CD4-positive, alpha-beta T cell (primary cell): ENCODE measurements around the gene ELAVL1. TPM values are rescaled to one million over a fixed set of nuclear protein-coding genes. Genes with fewer than 3 reads are reported as not detected.

ENCODE experiments used
- ATAC-seq: fragments of 200-7000 bp; cut with Tn5 transposase; one replicate; pipeline ENCODE4 v1.10.0; 2022; ENCODE audit warnings: mild to moderate bottlenecking; ENCODE audit not compliant: poor library complexity
- CTCF ChIA-PET: fragments of 350-600 bp; sonication (Branson Sonifier 250); formaldehyde crosslinking; loops from one replicate; lab custom pipeline; 2021; ENCODE audit warnings: antibody characterized with exemption, inconsistent platforms; lab: Charles Lee
- POLR2A ChIA-PET: fragments of 350-600 bp; sonication (Branson Sonifier 250); formaldehyde crosslinking; loops from one replicate; lab custom pipeline; 2021; ENCODE audit warnings: antibody characterized with exemption, inconsistent platforms; lab: Charles Lee
- DNase-seq, 14 experiments: peaks; one replicate each; pipeline ENCODE4 v3.0.0-alpha.2; 2013 to 2020; ENCODE audit warnings: mixed read lengths in 2 of 14
- H3K27ac ChIP-seq, 2 donors: one replicate each; pipeline versions ENCODE4 v1.5.1 to v1.7.0; 2013; ENCODE audit warnings: low read length in 2 of 2, low read depth in 1 of 2, mild to moderate bottlenecking in 1 of 2
- H3K27me3 ChIP-seq, 2 experiments: 1 replicate in 1 of 2; 2 replicates in 1 of 2; pipeline versions ENCODE4 v1.6.1 to v1.7.0; 2013; ENCODE audit warnings: low read length in 2 of 2, control low read depth in 1 of 2, mild to moderate bottlenecking in 1 of 2, moderate library complexity in 1 of 2; ENCODE audit not compliant: insufficient read depth in 2 of 2, control insufficient read depth in 1 of 2
- H3K36me3 ChIP-seq: one replicate; pipeline ENCODE4 v1.6.1; 2013; ENCODE audit warnings: low read length, control low read depth; ENCODE audit not compliant: insufficient read depth
- H3K4me1 ChIP-seq: one replicate; pipeline ENCODE4 v1.6.1; 2013; ENCODE audit warnings: low read length, control low read depth; ENCODE audit not compliant: insufficient read depth
- H3K4me3 ChIP-seq: one replicate; pipeline ENCODE4 v1.5.1; 2013; ENCODE audit warnings: mild to moderate bottlenecking, low read length, moderate library complexity
- H3K9me3 ChIP-seq, 2 experiments: 1 replicate in 1 of 2; 2 replicates in 1 of 2; pipeline versions ENCODE4 v1.6.1 to v1.7.0; 2013; ENCODE audit warnings: low read length in 2 of 2, mild to moderate bottlenecking in 2 of 2, control low read depth in 1 of 2, moderate library complexity in 1 of 2; ENCODE audit not compliant: control insufficient read depth in 1 of 2, insufficient read depth in 1 of 2
- H3K27ac Mint-ChIP-seq: one replicate; pipeline ENCODE4 v1.8.0; 2020; ENCODE audit warnings: mixed read lengths
- H3K27me3 Mint-ChIP-seq: one replicate; pipeline ENCODE4 v1.8.0; 2021; ENCODE audit warnings: mixed read lengths
- H3K36me3 Mint-ChIP-seq: one replicate; pipeline ENCODE4 v1.8.0; 2021; ENCODE audit warnings: low read depth, mixed read lengths
- H3K4me1 Mint-ChIP-seq: one replicate; pipeline ENCODE4 v1.8.0; 2021; ENCODE audit warnings: low read depth, mixed read lengths
- H3K4me3 Mint-ChIP-seq: one replicate; pipeline ENCODE4 v1.8.0; 2020; ENCODE audit warnings: mild to moderate bottlenecking, mixed read lengths
- H3K9me3 Mint-ChIP-seq: one replicate; pipeline ENCODE4 v1.8.0; 2020; ENCODE audit warnings: mixed read lengths
- intact Hi-C, 2 experiments: fragments of 100-400 bp; cut with DNase I in 1 of 2; cut with micrococcal nuclease in 1 of 2; formaldehyde crosslinking; loops; one replicate each; pipeline versions ENCODE4 v1.15.1 to v1.9.0; 2023 to 2025; cut with DNase I, micrococcal nuclease
- total RNA-seq, 174 experiments: library from RNA in 2 of 174; stranded (reverse) in 2 of 174; gene quantifications; one replicate each; pipeline ENCODE4 v1.2.3 and lab custom pipeline; 2021 to 2026
- TF ChIP-seq, protein P1 (sequence below): fragments of 200-600 bp; IDR thresholded peaks from one replicate; pipeline ENCODE4 v1.8.0; 2022; ENCODE audit warnings: antibody characterized with exemption, mild to moderate bottlenecking

ELAVL1 gene
- total RNA-seq, 2 experiments from 2014 or later = 17.1 to 20.8 TPM

DNA sequence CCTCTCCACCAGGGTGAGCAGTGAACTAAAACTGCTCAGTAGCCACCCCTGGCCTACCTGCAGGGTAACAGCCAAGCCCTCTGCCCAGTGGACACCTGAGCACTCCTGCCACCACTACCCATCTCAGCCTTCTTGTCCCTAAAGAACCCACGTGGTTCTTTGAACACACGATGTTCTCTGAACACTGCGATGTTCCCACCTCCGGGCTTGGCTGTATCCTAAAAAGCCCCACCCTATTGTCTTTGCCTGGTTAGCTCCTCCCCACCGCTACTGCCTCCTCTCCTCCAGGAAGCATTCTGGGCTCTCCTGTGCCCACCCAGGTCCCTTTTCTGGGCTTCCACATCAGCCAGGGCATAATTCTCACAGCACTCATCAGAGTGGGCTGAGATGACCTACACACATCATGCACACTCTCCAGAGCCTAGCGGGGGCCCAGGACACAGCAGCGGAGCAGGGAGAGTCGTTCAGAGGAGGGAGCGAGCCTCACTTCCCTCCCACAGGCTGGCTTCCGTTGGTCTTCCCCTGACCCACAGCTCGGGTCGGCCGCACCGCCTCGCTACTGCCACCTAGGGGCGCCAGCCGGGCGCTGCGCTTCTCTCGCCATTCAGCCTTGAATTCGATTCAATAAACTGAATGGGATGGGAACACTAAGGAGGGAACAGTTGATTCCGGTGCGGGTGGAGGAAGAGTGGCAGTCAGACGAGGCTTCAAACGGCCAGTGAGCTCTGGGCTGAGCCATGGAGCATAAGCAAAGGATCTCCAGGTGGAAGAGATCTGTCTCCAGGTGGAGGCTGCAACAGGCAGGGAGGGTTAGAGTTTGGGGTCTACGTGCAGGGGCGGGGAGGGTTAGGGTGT, 3.2 kb downstream of the ELAVL1 start:
- Histone ChIP-seq H3K27me3 (no peaks in the 10 kb centered on the region), H3K4me3 (peak overlapping the region; percentile 37), H3K4me1 (peaks cover 66% of the 10 kb centered on the region), H3K36me3 (peaks cover 4% of the 10 kb centered on the region), H3K9me3 (no peaks in the 10 kb centered on the region), H3K27ac (peak overlapping the region in 1 of 2 donors; percentile 13)
- ATAC-seq = peak; percentile 28
- Mint-ChIP-seq H3K4me1 (peaks cover 62% of the 10 kb centered on the region), H3K27ac (peak overlapping the region; percentile 60), H3K9me3 (no peaks in the 10 kb centered on the region), H3K4me3 (peak overlapping the region; percentile 90), H3K27me3 (no peaks in the 10 kb centered on the region), H3K36me3 (peaks cover 13% of the 10 kb centered on the region)
- TF ChIP-seq, protein P1, sequence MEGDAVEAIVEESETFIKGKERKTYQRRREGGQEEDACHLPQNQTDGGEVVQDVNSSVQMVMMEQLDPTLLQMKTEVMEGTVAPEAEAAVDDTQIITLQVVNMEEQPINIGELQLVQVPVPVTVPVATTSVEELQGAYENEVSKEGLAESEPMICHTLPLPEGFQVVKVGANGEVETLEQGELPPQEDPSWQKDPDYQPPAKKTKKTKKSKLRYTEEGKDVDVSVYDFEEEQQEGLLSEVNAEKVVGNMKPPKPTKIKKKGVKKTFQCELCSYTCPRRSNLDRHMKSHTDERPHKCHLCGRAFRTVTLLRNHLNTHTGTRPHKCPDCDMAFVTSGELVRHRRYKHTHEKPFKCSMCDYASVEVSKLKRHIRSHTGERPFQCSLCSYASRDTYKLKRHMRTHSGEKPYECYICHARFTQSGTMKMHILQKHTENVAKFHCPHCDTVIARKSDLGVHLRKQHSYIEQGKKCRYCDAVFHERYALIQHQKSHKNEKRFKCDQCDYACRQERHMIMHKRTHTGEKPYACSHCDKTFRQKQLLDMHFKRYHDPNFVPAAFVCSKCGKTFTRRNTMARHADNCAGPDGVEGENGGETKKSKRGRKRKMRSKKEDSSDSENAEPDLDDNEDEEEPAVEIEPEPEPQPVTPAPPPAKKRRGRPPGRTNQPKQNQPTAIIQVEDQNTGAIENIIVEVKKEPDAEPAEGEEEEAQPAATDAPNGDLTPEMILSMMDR = peak; percentile 99
- intact Hi-C loops = loop anchor here (1.0 to 10.0 kb wide), 4 partner anchors 57 to 323 kb away; partner anchors contain the start of genes NDUFA7 (in 1 of the 2), RPS28 (in 1 of the 2) and TIMM44 (in 1 of the 2)
- DNase-seq = peak; percentile 37 to 83 (median 63)
- ChIA-PET POLR2A (interaction anchor here (2.6 kb wide), 1 partner anchor 58 kb away, joined by 9 read pairs; the partner anchor contains the start of gene TIMM44), CTCF (interaction anchor here (0.6 to 2.8 kb wide), 12 partner anchors 10 to 133 kb away, joined by 3 to 23 read pairs (median 4); partner anchors contain the start of genes SNAPC2 and TIMM44)

DNA sequence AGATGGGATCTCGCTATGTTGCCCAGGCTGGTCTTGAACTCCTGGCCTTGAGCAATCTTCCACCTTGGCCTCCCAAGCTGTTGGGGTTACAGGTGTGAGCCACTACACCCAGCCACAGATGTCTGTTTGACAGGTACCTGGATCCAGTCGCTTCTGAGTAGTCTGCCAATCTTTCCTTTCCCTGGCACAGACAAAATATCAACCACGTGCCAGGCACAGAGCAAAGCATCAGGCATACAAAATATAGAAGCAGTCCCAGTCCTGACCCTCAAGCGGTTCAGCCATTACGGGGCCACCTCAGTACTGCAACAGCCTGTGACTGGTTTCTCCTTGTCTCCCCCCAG, 3.8 kb downstream of the ELAVL1 start:
- ChIA-PET POLR2A (interaction anchor here (2.6 kb wide), 1 partner anchor 58 kb away, joined by 9 read pairs; the partner anchor contains the start of gene TIMM44), CTCF (interaction anchor here (0.9 to 2.8 kb wide), 5 partner anchors 12 to 85 kb away, joined by 3 to 23 read pairs (median 6); partner anchors contain the start of gene TIMM44)
- no peak for DNase-seq
- H3K27ac Mint-ChIP-seq = peak overlapping the region; percentile 60
- H3K27ac ChIP-seq = peak overlapping the region in 1 of 2 donors; percentile 13
- H3K36me3 ChIP-seq = peaks cover 4% of the 10 kb centered on the region
- intact Hi-C loops = loop anchor here (10.0 kb wide), 2 partner anchors 57 to 323 kb away; partner anchors contain the start of genes NDUFA7 (in 1 of the 2), RPS28 (in 1 of the 2) and TIMM44 (in 1 of the 2)
- peaks cover 13% of the 10 kb centered on the region for H3K36me3 Mint-ChIP-seq
- no peaks in the 10 kb centered on the region for H3K27me3 ChIP-seq
- no peaks in the 10 kb centered on the region for H3K27me3 Mint-ChIP-seq
- ATAC-seq = no peak
- H3K4me3 Mint-ChIP-seq = peak overlapping the region; percentile 90
- H3K9me3 ChIP-seq = no peaks in the 10 kb centered on the region
- peaks cover 68% of the 10 kb centered on the region for H3K4me1 Mint-ChIP-seq
- peaks cover 66% of the 10 kb centered on the region for H3K4me1 ChIP-seq
- TF ChIP-seq, protein P1 = no peak
- H3K4me3 ChIP-seq = no peak overlapping the region
- no peaks in the 10 kb centered on the region for H3K9me3 Mint-ChIP-seq

DNA sequence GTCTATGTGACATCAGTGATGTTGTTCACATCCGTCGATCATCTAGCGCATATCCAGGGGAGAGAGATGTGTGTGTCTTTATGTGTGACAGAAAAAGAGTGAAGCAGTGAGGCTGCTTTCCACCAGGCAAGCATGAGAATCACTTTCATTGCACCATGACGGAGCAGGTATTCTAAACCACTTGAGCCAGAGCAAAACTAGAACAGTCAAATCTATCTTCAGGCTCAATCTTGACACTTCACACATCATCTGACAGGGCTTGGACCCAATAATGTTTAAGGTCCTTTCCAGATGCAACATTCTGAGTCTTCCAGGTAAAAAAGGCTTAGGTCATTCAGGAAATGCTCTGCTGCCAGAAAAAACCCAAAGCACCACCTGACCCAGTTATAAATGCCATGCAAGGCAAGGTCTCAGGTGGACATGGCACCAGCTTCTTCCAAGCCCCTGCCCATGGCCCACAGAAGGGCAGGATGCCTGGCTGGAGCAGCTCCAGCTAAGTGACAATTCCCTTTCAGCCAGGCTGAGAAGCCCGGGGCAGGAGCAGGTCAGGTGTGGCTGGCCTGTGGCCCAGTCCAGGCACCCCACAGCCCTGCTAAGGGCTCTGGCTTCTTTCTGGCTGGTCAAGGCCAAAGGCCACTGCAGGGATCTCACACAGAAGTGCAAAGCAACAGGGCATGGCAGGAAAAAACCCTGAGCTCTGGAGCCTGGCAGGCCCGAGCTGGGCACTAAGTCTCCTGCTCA, 5.0 kb downstream of the ELAVL1 start:
- Histone ChIP-seq H3K36me3 (peaks cover 4% of the 10 kb centered on the region), H3K27me3 (no peaks in the 10 kb centered on the region), H3K4me3 (no peak overlapping the region), H3K27ac (no peak overlapping the region), H3K9me3 (no peaks in the 10 kb centered on the region), H3K4me1 (peaks cover 59% of the 10 kb centered on the region)
- Mint-ChIP-seq H3K4me1 (peaks cover 65% of the 10 kb centered on the region), H3K4me3 (no peak overlapping the region), H3K9me3 (no peaks in the 10 kb centered on the region), H3K27me3 (no peaks in the 10 kb centered on the region), H3K27ac (no peak overlapping the region), H3K36me3 (peaks cover 13% of the 10 kb centered on the region)
- ATAC-seq (no peak), DNase-seq (no peak)
- TF ChIP-seq, protein P1 = no peak
- CTCF ChIA-PET = no interaction called here
- POLR2A ChIA-PET = no interaction called here
- intact Hi-C loops = loop anchor here (10.0 kb wide), 2 partner anchors 56 to 324 kb away; partner anchors contain the start of genes NDUFA7 (in 1 of the 2), RPS28 (in 1 of the 2) and TIMM44 (in 1 of the 2)
